GM12878 (cell line): ENCODE results near the gene SLC38A4. TPM values are rescaled to one million over a fixed set of nuclear protein-coding genes. Genes with fewer than 3 reads are reported as not detected.

Experiments used
- ATF3 ChIP-seq: IDR thresholded peaks from 2 replicates; pipeline ENCODE4 v1.6.1; 2011; ENCODE audit warnings: low read depth, mild to moderate bottlenecking, low read length, moderate library complexity, borderline replicate concordance; ENCODE audit errors: extremely low read depth
- CBFB ChIP-seq: IDR thresholded peaks from 2 replicates; pipeline ENCODE4 v1.6.1; 2016; ENCODE audit warnings: antibody characterized with exemption, low read depth
- CUX1 ChIP-seq: IDR thresholded peaks from 2 replicates; pipeline ENCODE4 v1.6.1; 2012; ENCODE audit warnings: improper control_type of control experiment, low read depth, low read length; ENCODE audit not compliant: insufficient replicate concordance
- EGR1 ChIP-seq, 2 experiments: IDR thresholded peaks; 1 replicate in 1 of 2; 2 replicates in 1 of 2; pipeline ENCODE4 v1.6.1; 2011 to 2012; ENCODE audit warnings: low read depth in 2 of 2, low read length in 2 of 2, borderline replicate concordance in 1 of 2, mild to moderate bottlenecking in 1 of 2, moderate library complexity in 1 of 2
- IKZF1 ChIP-seq: fragments of 450-650 bp; conservative IDR thresholded peaks from 2 replicates; pipeline ENCODE4 v1.6.1; 2017; ENCODE audit warnings: antibody characterized with exemption, mild to moderate bottlenecking
- PAX5 ChIP-seq: IDR thresholded peaks from 2 replicates; pipeline ENCODE4 v1.6.1; 2011; ENCODE audit warnings: low read depth, low read length, borderline replicate concordance
- RCOR1 ChIP-seq: conservative IDR thresholded peaks from 2 replicates; pipeline ENCODE4 v1.6.1; 2012; ENCODE audit warnings: low read depth, low read length, improper control_type of control experiment
- STAT3 ChIP-seq: IDR thresholded peaks from 2 replicates; pipeline ENCODE4 v1.6.1; 2011; ENCODE audit warnings: low read depth, low read length, improper control_type of control experiment
- ZBTB40 ChIP-seq: fragments of 450-650 bp; IDR thresholded peaks from 2 replicates; pipeline ENCODE4 v1.6.1; 2016; ENCODE audit warnings: mild to moderate bottlenecking, moderate library complexity, borderline replicate concordance
- polyA plus RNA-seq, 11 experiments: library from polyadenylated mRNA; depleted of rRNA in 4 of 11; unstranded in 6 of 11; stranded (reverse) in 5 of 11; fragments of >200 nt; fragmentation: Nextera tagmentation in 4 of 11; fragmentation: Illumina TruSeq in 1 of 11; extraction: Ambion mirVana in 4 of 11; extraction: Trizol in 1 of 11; gene quantifications; 1 replicate in 1 of 11; 2 replicates in 10 of 11; pipeline versions ENCODE4 v1.2.1 to v1.2.3, GENCODE V29; 2011 to 2016; ENCODE audit warnings: inconsistent platforms in 2 of 11, missing spikeins in 2 of 11, low read depth in 1 of 11
- total RNA-seq, 4 experiments: library from RNA; depleted of rRNA in 3 of 4; stranded (reverse); fragments of >200 nt in 3 of 4; fragmentation: Illumina TruSeq in 1 of 4; extraction: Trizol in 1 of 4; gene quantifications; 2 replicates each; pipeline versions ENCODE4 v1.2.1 to v1.2.3, GENCODE V29; 2013 to 2021

SLC38A4 gene
- total and polyA plus RNA-seq, 10 of the 15 experiments (the other 5 are each of a cell fraction or from before 2014, with no cell fraction given), result 0.04 to 0.52 (median 0.13) TPM; not detected in 2

GRCh38 chr12:46723629-46724419 lies 102.0 kb downstream of the SLC38A4 start (continued):
- TF ChIP-seq CUX1 (no peak), EGR1 (IDR thresholded peaks at IDR 0.05; ENCODE audit: borderline replicate concordance in 1 of 2, low read depth in 2 of 2, low read length in 2 of 2) (no peak), ZBTB40 (no peak), STAT3 (no peak), ATF3 (no peak), IKZF1 (no peak), RCOR1 (no peak), PAX5 (no peak), CBFB (no peak)
